ENCODE measurements around the gene KIAA0825. TPM values are rescaled to one million over a fixed set of nuclear protein-coding genes. Genes with fewer than 3 reads are reported as not detected.
A peak's percentile ranks its signal among the peaks of the same experiment; 100 is the strongest.
"Not testable (repeated sequence)": the region's sequence is repeated elsewhere in the genome, so short reads cannot be mapped to it uniquely, and the experiment has no call there.

The KIAA0825 gene
- total RNA-seq, 1 donor from 2014 or later, result 0.99 TPM

- no peak for DNase-seq (ENCODE audit: low read depth, low spot score)
Observed at GRCh38 chr5:94577466-94578245, 40.7 kb downstream of the KIAA0825 start.

GRCh38 chr5:94575196-94575595 is 43.2 kb downstream of the KIAA0825 start:
- no peak for DNase-seq (ENCODE audit: low read depth, low spot score)

DNA sequence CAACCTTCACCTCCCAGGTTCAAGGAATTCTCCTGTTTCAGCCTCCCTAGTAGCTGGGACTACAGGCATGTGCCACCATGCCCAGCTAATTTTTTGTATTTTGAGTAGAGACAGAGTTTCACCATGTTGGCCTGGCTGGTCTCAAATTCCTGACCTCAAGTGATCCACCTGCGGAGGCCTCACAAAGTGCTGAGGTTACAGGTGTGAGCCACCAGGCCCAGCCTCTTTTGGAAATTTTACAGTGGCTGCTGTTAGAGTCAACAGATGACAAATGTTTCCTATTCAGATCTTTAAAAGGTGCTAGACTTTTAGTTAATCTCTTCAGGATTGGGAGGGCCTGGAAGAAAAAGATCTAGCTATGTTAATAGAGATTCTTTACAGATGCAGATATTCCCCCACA is 45.1 kb downstream of the KIAA0825 start:
- not testable (repeated sequence) for DNase-seq (ENCODE audit: low read depth, low spot score)

GRCh38 chr5:94571415-94571814 is 47.0 kb downstream of the KIAA0825 start:
- no peak for DNase-seq (ENCODE audit: low read depth, low spot score)

DNA sequence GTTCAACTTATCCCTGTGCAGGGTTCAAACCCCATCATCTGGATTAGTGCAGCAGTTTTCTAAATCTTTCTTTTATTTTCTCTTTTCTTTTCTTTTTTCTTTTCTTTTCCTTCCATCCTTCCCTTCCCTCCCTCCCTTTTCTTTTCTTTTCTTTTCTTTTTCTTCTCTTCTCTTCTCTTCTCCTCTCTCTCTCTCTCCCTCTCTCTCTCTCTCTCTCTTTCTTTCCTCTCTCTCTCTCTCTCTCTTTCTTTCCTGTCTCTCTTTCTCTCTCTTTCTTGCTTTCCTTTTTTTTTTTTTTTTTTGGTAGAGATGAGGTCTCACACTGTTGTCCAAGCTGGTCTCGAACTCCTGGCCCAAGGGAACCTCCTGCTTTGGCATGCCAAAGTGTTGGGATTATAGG is 53.6 kb downstream of the KIAA0825 start:
- DNase-seq (ENCODE audit: low read depth, low spot score), result no peak

DNA sequence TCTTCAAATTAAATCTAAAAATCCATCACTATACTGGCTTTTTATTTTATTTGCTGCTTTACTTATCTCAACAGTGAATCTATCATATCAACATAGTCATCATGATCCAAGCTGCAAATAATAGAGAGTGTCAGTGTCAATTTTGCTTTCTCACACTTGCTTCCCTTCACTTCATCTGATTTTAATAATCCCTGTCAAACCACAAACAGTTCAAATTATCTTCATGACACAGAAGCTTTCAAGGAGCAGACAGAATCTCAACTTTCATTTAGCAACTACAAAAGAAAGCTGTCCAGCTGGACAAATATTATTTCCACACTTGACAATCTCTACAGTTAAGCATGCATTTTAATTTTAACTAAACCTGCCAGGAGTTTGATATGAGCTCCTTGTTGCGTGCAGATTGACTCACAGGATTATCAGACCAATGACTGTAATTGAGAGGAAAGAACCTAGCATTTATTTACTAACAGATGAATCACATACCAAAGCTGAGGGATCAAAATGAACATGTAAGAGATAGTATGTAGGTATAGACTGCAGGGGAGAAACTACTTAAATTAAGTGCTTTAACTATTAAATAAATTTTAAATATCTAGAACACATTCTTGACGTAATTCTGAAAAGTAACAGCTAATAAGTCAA is 56.0 kb downstream of the KIAA0825 start:
- DNase-seq (ENCODE audit: low read depth, low spot score), result no peak

DNA sequence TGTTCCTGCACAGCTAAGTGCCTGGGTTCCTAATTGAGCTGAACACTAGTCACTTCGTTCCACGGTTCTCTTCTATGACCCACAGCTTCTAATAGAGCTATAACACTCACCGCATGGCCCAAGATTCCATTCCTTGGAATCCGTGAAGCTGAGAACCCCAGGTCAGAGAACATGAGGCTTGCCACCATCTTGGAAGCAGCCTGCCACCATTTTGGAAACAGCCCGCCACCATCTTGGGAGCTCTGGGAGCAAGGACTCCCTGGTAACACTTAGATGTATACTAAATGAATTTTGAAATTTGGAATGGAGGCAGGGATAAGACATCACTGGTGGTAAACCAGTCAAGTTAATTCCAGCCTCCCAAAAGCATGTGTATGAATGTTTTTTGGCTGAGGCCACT is 60.4 kb downstream of the KIAA0825 start:
- no peak for DNase-seq (ENCODE audit: low read depth, low spot score)

GRCh38 chr5:94551858-94552257 is 66.5 kb downstream of the KIAA0825 start:
- no peak for DNase-seq (ENCODE audit: low read depth, low spot score)

- DNase-seq (ENCODE audit: low read depth, low spot score), result no peak
Observed at GRCh38 chr5:94545870-94546625, 72.4 kb downstream of the KIAA0825 start.

GRCh38 chr5:94544875-94545547 is 73.4 kb downstream of the KIAA0825 start:
- no peak for DNase-seq (ENCODE audit: low read depth, low spot score)

DNA sequence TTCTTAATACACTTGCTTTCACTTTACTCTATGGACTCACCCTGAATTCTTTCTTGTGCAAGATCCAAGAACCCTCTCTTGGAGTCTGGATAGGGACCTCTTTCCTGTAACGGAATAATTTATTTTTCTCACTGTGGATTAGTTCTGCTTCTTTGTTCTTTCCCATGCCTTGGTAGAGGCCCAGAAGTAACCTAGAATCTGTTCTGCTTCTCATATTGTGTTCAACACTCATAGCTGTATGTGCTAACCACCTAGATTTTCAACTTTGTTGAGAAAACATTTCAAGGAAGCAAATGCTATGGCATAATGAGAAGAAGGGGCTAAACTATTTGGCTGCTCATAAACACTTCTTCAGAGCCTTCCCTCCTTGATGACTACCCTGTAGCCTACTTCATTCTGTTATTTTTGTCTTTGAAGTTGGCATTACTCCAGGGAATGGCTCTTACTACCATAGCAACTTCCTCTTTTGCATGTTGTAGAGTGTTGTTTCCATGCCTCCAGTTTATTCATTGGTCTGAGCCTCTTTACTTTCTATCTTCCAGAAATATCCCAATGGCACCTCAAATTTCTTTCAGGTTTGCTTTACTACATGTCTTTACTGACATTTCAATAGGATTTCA is 74.3 kb downstream of the KIAA0825 start:
- DNase-seq (ENCODE audit: low read depth, low spot score), result no peak

- DNase-seq (ENCODE audit: low read depth, low spot score), result no peak
Observed at GRCh38 chr5:94540856-94541494, 77.4 kb downstream of the KIAA0825 start.

DNA sequence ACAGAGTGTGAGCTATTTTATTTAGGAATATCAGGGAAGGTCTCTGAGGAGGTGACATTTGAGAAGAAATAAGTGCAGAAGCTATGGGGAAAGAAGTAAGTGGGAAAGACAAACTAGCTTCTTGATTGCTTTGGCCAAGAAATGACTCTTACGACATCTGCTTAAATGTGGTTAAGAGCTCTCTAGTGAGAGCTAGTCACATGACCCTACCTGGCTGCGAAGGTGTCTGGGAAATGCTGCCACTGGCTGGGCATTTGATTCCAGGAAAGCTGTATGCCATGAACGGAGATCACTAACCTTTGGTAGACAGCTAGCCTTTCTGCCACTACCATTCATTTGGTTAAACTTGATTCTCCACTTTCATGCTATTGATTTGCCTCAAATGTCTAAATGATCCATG is 80.1 kb downstream of the KIAA0825 start:
- DNase-seq (ENCODE audit: low read depth, low spot score), result no peak

DNA sequence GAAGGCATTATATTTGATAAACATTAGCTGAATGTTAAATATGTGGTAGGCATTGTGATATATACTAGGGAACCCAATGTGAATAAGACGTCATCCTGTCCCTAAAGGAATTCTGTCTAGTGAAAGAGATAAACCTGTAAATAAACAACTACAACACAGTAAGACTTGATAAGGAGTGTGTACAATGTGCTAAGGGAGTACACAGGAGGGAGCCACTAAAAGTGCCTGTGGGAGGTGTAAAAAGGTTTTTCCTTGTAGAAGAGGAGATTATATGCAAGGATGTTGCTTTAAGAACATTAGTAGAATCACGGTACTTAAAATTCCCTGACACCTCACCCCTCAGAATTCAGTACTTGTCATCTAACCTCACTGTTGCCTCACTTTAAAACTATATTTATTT is 91.7 kb downstream of the KIAA0825 start:
- DNase-seq (ENCODE audit: low read depth, low spot score), result no peak

GRCh38 chr5:94524841-94525697 is 93.3 kb downstream of the KIAA0825 start:
- DNase-seq (ENCODE audit: low read depth, low spot score), result peak; percentile 7

GRCh38 chr5:94523018-94523417 is 95.4 kb downstream of the KIAA0825 start:
- DNase-seq (ENCODE audit: low read depth, low spot score), result no peak

DNA sequence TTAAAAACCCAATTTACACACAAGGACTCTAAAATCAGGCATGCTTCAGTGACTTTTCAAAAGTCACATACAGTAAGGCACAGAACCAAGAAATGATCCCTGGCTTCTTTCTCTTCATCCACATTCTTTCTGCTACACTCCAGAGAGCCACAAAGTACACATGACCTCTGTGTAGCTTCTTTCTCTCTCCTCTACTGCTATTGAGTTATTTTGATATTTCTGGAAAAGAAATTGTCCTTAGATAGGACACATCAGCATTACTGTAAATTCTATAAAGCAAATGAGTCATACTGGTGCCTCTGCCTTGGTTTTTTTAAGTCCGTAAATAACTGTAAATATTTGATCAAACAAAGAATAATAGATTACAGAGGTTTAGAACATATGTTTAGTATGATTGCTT is 96.3 kb downstream of the KIAA0825 start:
- no peak for DNase-seq (ENCODE audit: low read depth, low spot score)

DNA sequence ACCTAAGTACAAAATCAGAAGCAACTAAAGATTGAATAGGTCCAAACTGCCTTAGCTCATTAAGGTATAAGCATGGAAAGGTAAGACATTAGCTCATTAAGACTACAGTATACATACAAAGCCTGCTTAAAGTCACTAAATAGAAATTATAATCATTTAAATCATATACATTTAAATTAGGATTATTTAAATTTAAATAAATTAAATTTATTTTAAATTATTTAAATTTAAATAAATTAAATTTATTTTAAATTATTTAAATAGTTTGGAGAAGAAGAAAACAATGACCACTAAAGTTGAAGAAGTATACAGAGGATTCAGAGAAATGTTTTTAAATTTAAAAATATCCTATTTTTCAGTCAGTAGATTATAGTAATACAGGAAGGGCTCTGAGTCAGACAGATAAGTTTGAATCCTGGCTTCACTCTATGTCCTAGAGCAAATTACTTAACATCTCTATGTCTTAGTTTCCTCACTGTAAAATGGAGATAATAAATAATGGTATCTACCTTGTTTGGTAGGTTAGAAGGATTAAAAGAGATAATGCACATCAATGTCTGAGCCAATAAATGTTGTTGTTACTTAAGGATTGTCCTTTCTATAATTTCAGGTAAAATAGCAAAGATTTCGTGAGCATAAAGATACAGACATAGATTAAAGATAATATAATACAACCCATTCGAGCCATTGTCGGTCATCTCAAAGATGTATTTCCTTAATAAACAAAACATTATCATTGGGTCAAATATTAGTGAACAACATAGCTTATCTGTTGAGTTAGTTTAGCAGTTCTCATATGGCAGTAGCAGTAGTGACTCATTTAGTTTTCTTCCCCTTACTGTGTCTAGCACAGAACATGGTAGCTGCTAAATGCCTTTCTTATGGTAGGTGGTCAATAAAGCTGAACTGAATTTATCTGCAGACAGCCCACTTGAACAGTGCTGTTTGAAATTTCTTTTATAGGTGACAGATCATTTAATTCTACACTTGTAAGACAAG is 100.6 kb downstream of the KIAA0825 start:
- no peak for DNase-seq (ENCODE audit: low read depth, low spot score)

- DNase-seq (ENCODE audit: low read depth, low spot score), result no peak
Observed at GRCh38 chr5:94516148-94516547, 102.3 kb downstream of the KIAA0825 start.
